NCI-H1417 (cell line): ENCODE results near the gene GPHA2.

Experiments
- DNase-seq, 3 experiments: peaks; one replicate each; lab custom pipeline; 2025; lab: John Stamatoyannopoulos, UW

GPHA2 gene

GRCh38 chr11:64891215-64891848 is 44.4 kb downstream of the GPHA2 start:
- no peak for DNase-seq

- no peak for DNase-seq
These were observed 45.2 kb downstream of the GPHA2 start for GRCh38 chr11:64890522-64890939.

GRCh38 chr11:64888729-64889511 is 46.8 kb downstream of the GPHA2 start:
- no peak for DNase-seq

- DNase-seq, result no peak
These were observed 47.3 kb downstream of the GPHA2 start for GRCh38 chr11:64888406-64888728.

- peak; percentile 43 to 58 (median 55) for DNase-seq
These were observed 47.8 kb downstream of the GPHA2 start for GRCh38 chr11:64887757-64888405.

GRCh38 chr11:64887234-64887756 is 48.4 kb downstream of the GPHA2 start:
- DNase-seq, result no peak

- DNase-seq, result peak in 2 of 3 experiments; percentile 30
These were observed 50.1 kb downstream of the GPHA2 start for GRCh38 chr11:64885367-64886286.
